ENCODE measurements around the gene ZNF33A. TPM values are rescaled to one million over a fixed set of nuclear protein-coding genes. Genes with fewer than 3 reads are reported as not detected.

The ZNF33A gene
- total and polyA plus RNA-seq, 2 of the 4 experiments (the other 2 are of a cell fraction): 5.6 to 14.3 TPM

DNA sequence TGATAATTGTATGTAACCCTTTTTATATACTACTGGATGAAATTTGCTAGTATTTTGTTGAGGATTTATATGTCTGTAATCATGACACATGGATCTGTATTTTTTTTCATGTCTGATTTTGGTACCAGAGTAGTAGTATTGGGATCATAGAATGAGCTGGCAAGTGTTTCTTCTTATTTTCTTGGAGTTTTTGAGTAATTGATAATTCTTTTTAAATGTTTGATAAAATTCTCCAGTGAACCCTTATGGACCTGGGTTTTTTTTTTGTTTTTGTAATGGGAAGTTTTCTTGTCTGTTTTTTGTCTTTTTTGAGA, 28.4 kb downstream of the ZNF33A start:
- DNase-seq (no peak), ATAC-seq (ENCODE audit: low read depth) (no peak)
- Histone ChIP-seq H3K18ac (ENCODE audit: low read depth, low read length) (no peak overlapping the region), H2AFZ (replicated peaks; ENCODE audit: low read length, poor library complexity) (no peak overlapping the region), H4K8ac (ENCODE audit: low read depth in 2 of 2, low read length in 2 of 2) (no peak overlapping the region), H4K5ac (ENCODE audit: low read depth, low read length) (no peak overlapping the region), H3K56ac (ENCODE audit: extremely low read depth, insufficient read depth, low read length) (no peak overlapping the region), H3K9ac (ENCODE audit: low read depth, low read length) (no peak overlapping the region), H3K9me3 (ENCODE audit: control insufficient read depth, insufficient read depth, low read length) (no peaks in the 10 kb centered on the region), H3K27ac (ENCODE audit: insufficient read depth, low read length) (no peak overlapping the region), H3K23ac (ENCODE audit: low read depth, low read length) (no peak overlapping the region), H2BK20ac (ENCODE audit: low read depth, low read length) (no peak overlapping the region), H3K9me1 (ENCODE audit: insufficient read depth, low read length) (no peaks in the 10 kb centered on the region), H3K4me1 (ENCODE audit: control insufficient read depth, insufficient read depth, low read length) (no peaks in the 10 kb centered on the region), H3K4ac (ENCODE audit: low read depth, low read length) (no peak overlapping the region), H2BK120ac (ENCODE audit: low read depth, low read length) (no peak overlapping the region), H3K4me2 (ENCODE audit: low read depth, low read length) (no peak overlapping the region), H2AK5ac (ENCODE audit: low read depth, low read length) (no peak overlapping the region), H2BK5ac (ENCODE audit: low read depth, low read length, poor library complexity, severe bottlenecking) (no peak overlapping the region), H3K4me3 (ENCODE audit: insufficient read depth, low read depth, low read length) (no peak overlapping the region), H4K20me1 (ENCODE audit: insufficient read depth, low read length) (no peaks in the 10 kb centered on the region), H3K79me1 (ENCODE audit: low read depth in 1 of 2, low read length in 2 of 2) (no peaks in the 10 kb centered on the region), H2BK15ac (ENCODE audit: low read depth, low read length) (no peak overlapping the region), H3K27me3 (ENCODE audit: control insufficient read depth, insufficient read depth, low read length) (no peaks in the 10 kb centered on the region), H3K14ac (replicated peaks; ENCODE audit: low read depth, low read length) (no peak overlapping the region), H2AK9ac (replicated peaks; ENCODE audit: low read depth, low read length, poor library complexity) (no peak overlapping the region), H3K36me3 (ENCODE audit: control insufficient read depth, insufficient read depth, low read length) (peaks cover 7% of the 10 kb centered on the region), H4K91ac (ENCODE audit: insufficient read depth, low read depth, low read length) (no peak overlapping the region)
- dilution Hi-C loops (cut with HindIII; ENCODE audit: low sequenced_read_pairs, unreplicated experiment) (no loop called here), intact Hi-C loops (cut with micrococcal nuclease) (no loop called here), in situ Hi-C loops (cut with MboI; ENCODE audit: low sequenced_read_pairs) (no loop called here)
- TF ChIP-seq FOS (IDR thresholded peaks at IDR 0.05; ENCODE audit: low read depth, low read length) (no peak), MAZ (IDR thresholded peaks at IDR 0.05; ENCODE audit: borderline replicate concordance, low read depth, low read length) (no peak), MAFK (IDR thresholded peaks at IDR 0.05; ENCODE audit: low read depth, low read length) (no peak), CEBPB (IDR thresholded peaks at IDR 0.05; ENCODE audit: low read depth, low read length) (no peak), SMC3 (IDR thresholded peaks at IDR 0.05; ENCODE audit: low read depth, low read length) (no peak), POLR2A (IDR thresholded peaks at IDR 0.05; ENCODE audit: low read depth, low read length) (no peak), RFX5 (IDR thresholded peaks at IDR 0.05; ENCODE audit: low read depth, low read length) (no peak), CHD1 (IDR thresholded peaks at IDR 0.05; ENCODE audit: low read depth, low read length) (no peak), RAD21 (IDR thresholded peaks at IDR 0.05; ENCODE audit: low read length) (no peak), NFE2L2 (IDR thresholded peaks at IDR 0.05; ENCODE audit: low read depth, low read length) (no peak), CTCF (conservative IDR thresholded peaks at IDR 0.05; ENCODE audit: low read depth, low read length) (no peak), RCOR1 (IDR thresholded peaks at IDR 0.05; ENCODE audit: insufficient replicate concordance, low read length) (no peak), MXI1 (IDR thresholded peaks at IDR 0.05; ENCODE audit: borderline replicate concordance, low read depth, low read length) (no peak), BHLHE40 (IDR thresholded peaks at IDR 0.05; ENCODE audit: low read depth, low read length) (no peak), USF2 (IDR thresholded peaks at IDR 0.05; ENCODE audit: low read depth, low read length) (no peak)
- TF ChIP-seq, protein P1, sequence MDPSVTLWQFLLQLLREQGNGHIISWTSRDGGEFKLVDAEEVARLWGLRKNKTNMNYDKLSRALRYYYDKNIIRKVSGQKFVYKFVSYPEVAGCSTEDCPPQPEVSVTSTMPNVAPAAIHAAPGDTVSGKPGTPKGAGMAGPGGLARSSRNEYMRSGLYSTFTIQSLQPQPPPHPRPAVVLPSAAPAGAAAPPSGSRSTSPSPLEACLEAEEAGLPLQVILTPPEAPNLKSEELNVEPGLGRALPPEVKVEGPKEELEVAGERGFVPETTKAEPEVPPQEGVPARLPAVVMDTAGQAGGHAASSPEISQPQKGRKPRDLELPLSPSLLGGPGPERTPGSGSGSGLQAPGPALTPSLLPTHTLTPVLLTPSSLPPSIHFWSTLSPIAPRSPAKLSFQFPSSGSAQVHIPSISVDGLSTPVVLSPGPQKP (IDR thresholded peaks at IDR 0.05; ENCODE audit: borderline replicate concordance, low read depth, low read length): no peak
- POLR2A ChIA-PET (ENCODE audit: unreplicated experiment): no interaction called here
- BruUV-seq (replicated peaks): no TSS peak
- CTCF ChIA-PET: interaction anchor here (0.6 to 1.0 kb wide), 3 partner anchors 27 to 491 kb away, joined by 3 to 7 read pairs (median 3); no protein-coding TSS in a partner anchor

All from IMR-90 (cell line).